A549 (cell line): ENCODE measurements around the gene ANO3. TPM values are rescaled to one million over a fixed set of nuclear protein-coding genes. Genes with fewer than 3 reads are reported as not detected.

Source experiments
- ATAC-seq, 2 experiments: fragments of 200-7000 bp in 1 of 2; fragments of >200 bp in 1 of 2; cut with Nextera tagmentation in 1 of 2; cut with Tn5 transposase in 1 of 2; 3 replicates each; pipeline versions ENCODE4 v1.8.0 to v1.9.1; 2018 to 2020; ENCODE audit warnings: mild to moderate bottlenecking in 1 of 2, moderate library complexity in 1 of 2
- CTCF ChIA-PET: fragments of 300-600 bp; sonication (Branson Sonifier 250); formaldehyde crosslinking; extraction: SDS; loops from one replicate; lab custom pipeline; 2021; ENCODE audit warnings: antibody characterized with exemption, inconsistent platforms; lab: Yijun Ruan, JAX
- POLR2A ChIA-PET: fragments of 350-600 bp; formaldehyde crosslinking; extraction: SDS; loops from one replicate; lab custom pipeline; 2021; ENCODE audit warnings: antibody characterized with exemption, inconsistent platforms; lab: Yijun Ruan, JAX
- DNase-seq, 2 experiments: peaks; one replicate each; pipeline versions ENCODE4 v3.0.0 to v3.0.0-alpha.2; 2011 to 2016; ENCODE audit warnings: low read depth in 1 of 2, low spot score in 1 of 2
- FAIRE-seq: peaks from 2 replicates; lab custom pipeline; 2011; peaks lifted over from hg19 to GRCh38; lab: Jason Lieb, UNC
- H3K27ac ChIP-seq, 2 experiments: fragments of >200 bp; sonication (Bioruptor Twin); formaldehyde crosslinking; 3 replicates each; pipeline ENCODE4 v1.5.1; 2016 to 2017
- H3K4me1 ChIP-seq: fragments of >200 bp; sonication (Bioruptor Twin); formaldehyde crosslinking; 3 replicates; pipeline ENCODE4 v1.6.1; 2016
- H3K4me2 ChIP-seq: fragments of >200 bp; sonication (Bioruptor Twin); formaldehyde crosslinking; 3 replicates; pipeline ENCODE4 v1.6.1; 2016
- H3K4me3 ChIP-seq: fragments of >200 bp; sonication (Bioruptor Twin); formaldehyde crosslinking; 3 replicates; pipeline ENCODE4 v1.5.1; 2016
- H3K9me3 ChIP-seq: fragments of >200 bp; sonication (Bioruptor Twin); formaldehyde crosslinking; 3 replicates; pipeline ENCODE4 v1.6.1; 2016
- ATOH8 ChIP-seq: fragments of 250-450 bp; sonication (Bioruptor Pico); IDR thresholded peaks from 2 replicates; pipeline ENCODE4 v1.5.0; 2020; ENCODE audit warnings: low read depth, mild to moderate bottlenecking, moderate library complexity
- BCL3 ChIP-seq: fragments of >200 bp; sonication (Bioruptor Twin); formaldehyde crosslinking; IDR thresholded peaks from 3 replicates; pipeline ENCODE4 v1.6.1; 2016
- BHLHE40 ChIP-seq: IDR thresholded peaks from 2 replicates; pipeline ENCODE4 v1.6.1; 2012; ENCODE audit warnings: low read depth, low read length, inconsistent platforms
- CBX2 ChIP-seq: fragments of 200-600 bp; sonication (generic); IDR thresholded peaks from 2 replicates; pipeline ENCODE4 v1.6.1; 2016; ENCODE audit warnings: low read depth, mild to moderate bottlenecking, borderline replicate concordance
- CBX8 ChIP-seq: fragments of 200-600 bp; sonication (generic); IDR thresholded peaks from 2 replicates; pipeline ENCODE4 v1.6.1; 2016
- CEBPB ChIP-seq, 2 experiments: fragments of >200 bp in 1 of 2; sonication (Bioruptor Twin) in 1 of 2; formaldehyde crosslinking in 1 of 2; IDR thresholded peaks; 2 replicates each; pipeline ENCODE4 v1.6.1; 2012 to 2016
- CHD2 ChIP-seq: fragments of 150-350 bp; IDR thresholded peaks from 2 replicates; pipeline ENCODE4 v1.6.1; 2014; ENCODE audit warnings: low read length; ENCODE audit not compliant: partially characterized antibody
- CHD4 ChIP-seq: fragments of 200-600 bp; sonication (generic); IDR thresholded peaks from 2 replicates; pipeline ENCODE4 v1.6.1; 2016; ENCODE audit warnings: antibody characterized with exemption, mild to moderate bottlenecking, borderline replicate concordance
- ESRRA ChIP-seq: fragments of 150-350 bp; IDR thresholded peaks from 2 replicates; pipeline ENCODE4 v1.6.1; 2014; ENCODE audit warnings: mild to moderate bottlenecking, low read length, borderline replicate concordance
- FOSL2 ChIP-seq, 2 experiments: fragments of 450-650 bp in 1 of 2; fragments of >200 bp in 1 of 2; sonication (Bioruptor Twin) in 1 of 2; formaldehyde crosslinking; IDR thresholded peaks; 2 replicates each; pipeline versions ENCODE4 v1.5.0 to v1.6.1; 2016 to 2020; ENCODE audit warnings: mild to moderate bottlenecking in 1 of 2, moderate library complexity in 1 of 2
- FOXS1 ChIP-seq: fragments of 250-450 bp; sonication (Bioruptor Pico); IDR thresholded peaks from 2 replicates; pipeline ENCODE4 v1.5.0; 2020; ENCODE audit warnings: mild to moderate bottlenecking, moderate library complexity
- GATA3 ChIP-seq: IDR thresholded peaks from 2 replicates; pipeline ENCODE4 v1.6.1; 2012; ENCODE audit warnings: borderline replicate concordance
- HDAC2 ChIP-seq: fragments of 200-600 bp; sonication (generic); IDR thresholded peaks from 2 replicates; pipeline ENCODE4 v1.6.1; 2016
- HES2 ChIP-seq: fragments of >200 bp; sonication (Bioruptor Twin); formaldehyde crosslinking; IDR thresholded peaks from 2 replicates; pipeline ENCODE4 v1.6.1; 2016
- HOXA7 ChIP-seq: fragments of 250-450 bp; sonication (Bioruptor Pico); IDR thresholded peaks from 2 replicates; pipeline ENCODE4 v1.5.0; 2020; ENCODE audit warnings: mild to moderate bottlenecking, moderate library complexity
- HOXB5 ChIP-seq: fragments of 250-450 bp; sonication (Bioruptor Pico); IDR thresholded peaks from 2 replicates; pipeline ENCODE4 v1.5.0; 2020; ENCODE audit warnings: mild to moderate bottlenecking, moderate library complexity
- JUNB ChIP-seq: fragments of >200 bp; sonication (Bioruptor Twin); formaldehyde crosslinking; IDR thresholded peaks from 2 replicates; pipeline ENCODE4 v1.6.1; 2016
- KDM5A ChIP-seq: fragments of 200-600 bp; sonication (generic); IDR thresholded peaks from 2 replicates; pipeline ENCODE4 v1.6.1; 2016; ENCODE audit warnings: antibody characterized with exemption, mild to moderate bottlenecking
- MAZ ChIP-seq: fragments of 150-350 bp; IDR thresholded peaks from 2 replicates; pipeline ENCODE4 v1.6.1; 2014; ENCODE audit warnings: antibody characterized with exemption, low read depth, low read length, borderline replicate concordance
- NR3C1 ChIP-seq: fragments of >200 bp; sonication (Bioruptor Twin); formaldehyde crosslinking; IDR thresholded peaks from 3 replicates; pipeline ENCODE4 v1.6.1; 2017
- PBX3 ChIP-seq: IDR thresholded peaks from 2 replicates; pipeline ENCODE4 v1.6.1; 2012
- RFX5 ChIP-seq: fragments of 450-650 bp; IDR thresholded peaks from 2 replicates; pipeline ENCODE4 v1.7.1; 2014; ENCODE audit warnings: antibody characterized with exemption, mild to moderate bottlenecking, moderate library complexity
- SREBF2 ChIP-seq: fragments of 450-650 bp; IDR thresholded peaks from 2 replicates; pipeline ENCODE4 v1.6.1; 2014; ENCODE audit warnings: mild to moderate bottlenecking, moderate library complexity
- TFCP2L1 ChIP-seq: fragments of 250-450 bp; sonication (Bioruptor Pico); IDR thresholded peaks from 2 replicates; pipeline ENCODE4 v1.5.0; 2021; ENCODE audit warnings: mild to moderate bottlenecking
- TP53 ChIP-seq: fragments of 250-450 bp; sonication (Bioruptor Pico); IDR thresholded peaks from 2 replicates; pipeline ENCODE4 v1.5.0; 2021; ENCODE audit warnings: mild to moderate bottlenecking, moderate library complexity
- ZC3H11A ChIP-seq: fragments of 450-650 bp; IDR thresholded peaks from 2 replicates; pipeline ENCODE4 v1.6.1; 2014; ENCODE audit warnings: antibody characterized with exemption, mild to moderate bottlenecking
- ZFP36 ChIP-seq: fragments of 450-650 bp; IDR thresholded peaks from 2 replicates; pipeline ENCODE4 v1.6.1; 2014; ENCODE audit warnings: borderline replicate concordance; ENCODE audit not compliant: partially characterized antibody
- ZSCAN20 ChIP-seq: fragments of 250-450 bp; sonication (Bioruptor Pico); IDR thresholded peaks from 2 replicates; pipeline ENCODE4 v1.8.0; 2022; ENCODE audit warnings: mild to moderate bottlenecking, moderate library complexity
- WGBS: methylation state at CpG from one replicate; pipeline ENCODE4 v1.1.6; 2017; ENCODE audit errors: missing lambda C conversion rate; 5-methylcytosine and 5-hydroxymethylcytosine counted together
- polyA plus RNA-seq, 4 experiments: library from polyadenylated mRNA; depleted of rRNA in 3 of 4; stranded (reverse); fragments of >200 nt; fragmentation: RNase III in 1 of 4; extraction: RNeasy Plus Mini Kit Qiagen cat#74134 plus additional on column Dnase treatment in 1 of 4; gene quantifications; 2 replicates in 3 of 4; 3 replicates in 1 of 4; pipeline ENCODE4 v1.2.3, GENCODE V29; 2011 to 2017
- TF ChIP-seq, protein P1 (sequence below): fragments of 450-650 bp; IDR thresholded peaks from 2 replicates; pipeline ENCODE4 v1.6.1; 2014; ENCODE audit warnings: antibody characterized with exemption

ANO3 gene
- polyA plus RNA-seq, 2 of the 4 experiments (the other 2 are of a cell fraction), result not detected

DNA sequence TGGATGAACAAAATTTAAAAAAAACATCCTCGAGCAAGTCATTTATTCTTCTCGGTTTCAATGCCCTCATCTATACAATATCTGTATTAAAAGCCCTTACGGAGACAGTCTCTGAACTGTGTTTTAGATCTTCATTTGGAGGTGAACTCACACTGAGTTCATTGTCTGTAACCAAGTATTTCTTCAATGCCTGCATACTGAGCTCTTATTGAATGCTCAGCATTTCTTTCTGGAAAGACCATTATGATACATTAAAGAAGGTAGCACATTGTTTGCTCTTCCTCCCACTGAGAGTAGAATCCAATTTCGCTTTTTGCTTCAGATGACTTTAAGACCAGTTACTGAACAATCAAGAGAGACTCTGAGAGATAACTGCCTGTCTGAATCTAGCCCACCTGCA, 1.7 kb upstream of the ANO3 start (continued):
- no peak for TF ChIP-seq HES2
- TF ChIP-seq, protein P1, sequence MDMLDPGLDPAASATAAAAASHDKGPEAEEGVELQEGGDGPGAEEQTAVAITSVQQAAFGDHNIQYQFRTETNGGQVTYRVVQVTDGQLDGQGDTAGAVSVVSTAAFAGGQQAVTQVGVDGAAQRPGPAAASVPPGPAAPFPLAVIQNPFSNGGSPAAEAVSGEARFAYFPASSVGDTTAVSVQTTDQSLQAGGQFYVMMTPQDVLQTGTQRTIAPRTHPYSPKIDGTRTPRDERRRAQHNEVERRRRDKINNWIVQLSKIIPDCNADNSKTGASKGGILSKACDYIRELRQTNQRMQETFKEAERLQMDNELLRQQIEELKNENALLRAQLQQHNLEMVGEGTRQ, result no peak
- no peak for TF ChIP-seq RFX5
- TF ChIP-seq HOXA7 (CRISPR knock-in tag), result no peak
- TF ChIP-seq HOXB5 (CRISPR knock-in tag), result no peak

DNA sequence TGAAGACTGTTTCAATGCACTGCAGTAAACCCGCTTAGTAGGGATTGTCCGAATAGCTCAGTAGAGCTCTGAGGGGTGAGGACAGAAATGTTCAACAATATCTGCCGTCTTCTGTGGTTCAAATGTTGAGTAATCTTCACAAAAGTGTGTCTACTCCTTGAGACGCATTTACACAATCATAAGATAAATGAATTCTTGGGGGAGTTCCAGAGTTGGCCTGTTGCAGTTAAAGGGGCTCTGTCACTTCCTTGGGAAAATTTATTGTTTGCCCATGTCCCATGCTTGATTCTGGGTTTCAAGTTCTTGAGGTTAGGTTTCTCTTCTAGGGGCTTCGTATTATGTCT, 614 bp downstream of the ANO3 start:
- no peaks in the 10 kb centered on the region for H3K9me3 ChIP-seq
- 6% methylated on average over 5 of the region's 5 CpGs for WGBS
- ATAC-seq (no peak), FAIRE-seq (no peak)
- ChIA-PET CTCF (interaction anchor here (0.6 to 1.3 kb wide), 3 partner anchors 11 to 172 kb away, joined by 3 to 5 read pairs (median 3); no protein-coding TSS in a partner anchor), POLR2A (no interaction called here)
- H3K4me3 ChIP-seq, result no peak overlapping the region
- no peak overlapping the region for H3K27ac ChIP-seq
- no peaks in the 10 kb centered on the region for H3K4me1 ChIP-seq
- peak overlapping the region; percentile 74 for H3K4me2 ChIP-seq
- TF ChIP-seq NR3C1 (no peak), ESRRA (no peak), KDM5A (no peak), GATA3 (no peak)
- TF ChIP-seq, all 56 proteins: peak for 0
- DNase-seq, result no peak

DNA sequence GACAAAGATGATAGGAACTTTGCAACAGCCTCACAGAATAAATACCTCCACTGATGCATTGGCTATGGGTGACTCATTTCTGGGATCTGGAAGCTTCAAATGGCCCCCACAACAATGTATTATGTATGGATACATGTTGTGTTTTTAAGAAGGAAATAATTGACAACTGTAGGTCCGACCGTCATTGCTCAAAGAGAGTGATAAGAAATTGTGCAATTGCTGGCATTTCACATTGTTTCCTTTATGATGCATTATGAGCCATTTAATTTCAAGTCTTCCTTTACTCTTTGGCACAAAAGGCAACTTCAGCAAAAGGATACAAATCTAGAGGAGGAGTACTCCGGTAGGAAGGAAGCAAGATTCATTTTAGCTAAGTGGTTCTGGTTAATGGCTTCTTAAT, 2.0 kb downstream of the ANO3 start:
- CTCF ChIA-PET, result no interaction called here
- Histone ChIP-seq H3K4me2 (no peak overlapping the region), H3K27ac (no peak overlapping the region), H3K4me1 (no peaks in the 10 kb centered on the region), H3K9me3 (no peaks in the 10 kb centered on the region), H3K4me3 (no peak overlapping the region)
- TF ChIP-seq NR3C1 (no peak), CBX8 (no peak), JUNB (no peak), BCL3 (no peak), SREBF2 (no peak), ZFP36 (no peak), HDAC2 (no peak), BHLHE40 (no peak), ZC3H11A (no peak), CHD2 (no peak), FOXS1 (CRISPR knock-in tag) (no peak), FOSL2 (IDR thresholded peaks at IDR 0.05) (no peak), FOSL2 (CRISPR knock-in tag; IDR thresholded peaks at IDR 0.05) (no peak), TFCP2L1 (CRISPR knock-in tag) (no peak), TP53 (CRISPR knock-in tag) (no peak)
- FAIRE-seq (no peak), DNase-seq (no peak), ATAC-seq (no peak)
- 2% methylated on average over 3 of the region's 3 CpGs for WGBS
- POLR2A ChIA-PET, result no interaction called here

- ChIA-PET CTCF (no interaction called here), POLR2A (no interaction called here)
- no peak for TF ChIP-seq CEBPB (IDR thresholded peaks at IDR 0.05)
- no peak for TF ChIP-seq ESRRA
- TF ChIP-seq SREBF2, result no peak
- TF ChIP-seq, protein P1, result no peak
- no peak for TF ChIP-seq ZSCAN20
- TF ChIP-seq ATOH8 (CRISPR knock-in tag), result no peak
- TF ChIP-seq RFX5, result no peak
- no peak for TF ChIP-seq HDAC2
- no peak for TF ChIP-seq KDM5A
- TF ChIP-seq GATA3, result no peak
- no peak for TF ChIP-seq MAZ
- no peak for TF ChIP-seq FOSL2 (IDR thresholded peaks at IDR 0.05)
- TF ChIP-seq FOSL2 (CRISPR knock-in tag; IDR thresholded peaks at IDR 0.05), result no peak
- TF ChIP-seq CHD4, result no peak
- no peak for TF ChIP-seq PBX3
- no peak for TF ChIP-seq CBX2
- TF ChIP-seq ZC3H11A, result no peak
- Histone ChIP-seq H3K4me2 (no peak overlapping the region), H3K9me3 (no peaks in the 10 kb centered on the region), H3K27ac (no peak overlapping the region), H3K4me3 (no peak overlapping the region), H3K4me1 (no peaks in the 10 kb centered on the region)
- no peak for FAIRE-seq
- DNase-seq, result no peak
- no peak for ATAC-seq
Measured at GRCh38 chr11:26335903-26336302, 4.0 kb downstream of the ANO3 start.
